Suppressor macrophage treated with lipopolysaccharide for 4 hours (primary cell): Measurements from ENCODE around the gene NLRC4.
"Not testable (repeated sequence)": the region's sequence is repeated elsewhere in the genome, so short reads cannot be mapped to it uniquely, and the experiment has no call there.

Experiments used
- DNase-seq: peaks from one replicate; pipeline ENCODE4 v3.0.0-alpha.2; 2020

The NLRC4 gene

DNA sequence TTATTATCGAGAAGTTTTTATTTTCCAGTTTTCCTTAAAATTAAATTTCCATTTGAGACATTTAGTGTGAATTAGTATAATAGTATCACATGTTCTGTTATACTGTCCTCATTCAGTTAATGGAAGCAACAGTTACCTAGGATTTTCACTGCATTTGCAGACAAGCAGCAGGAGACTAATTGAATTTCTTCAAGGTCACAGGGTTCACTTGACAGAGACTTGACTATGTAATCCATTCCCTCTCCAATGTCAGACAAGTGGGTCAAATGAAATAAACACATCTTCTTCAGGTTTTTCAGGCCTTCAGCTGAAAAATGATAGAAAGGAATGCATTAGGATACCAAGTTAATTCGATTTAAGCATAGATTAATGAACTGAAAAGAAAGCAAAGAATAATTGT lies 26.7 kb downstream of the NLRC4 start:
- DNase-seq: no peak

GRCh38 chr2:32237488-32237887 lies 27.2 kb downstream of the NLRC4 start:
- no peak for DNase-seq

GRCh38 chr2:32235315-32235714 lies 29.4 kb downstream of the NLRC4 start:
- DNase-seq: no peak

GRCh38 chr2:32231959-32232358 lies 32.7 kb downstream of the NLRC4 start:
- no peak for DNase-seq

- DNase-seq: no peak
These were observed 35.1 kb downstream of the NLRC4 start for GRCh38 chr2:32229635-32230034.

DNA sequence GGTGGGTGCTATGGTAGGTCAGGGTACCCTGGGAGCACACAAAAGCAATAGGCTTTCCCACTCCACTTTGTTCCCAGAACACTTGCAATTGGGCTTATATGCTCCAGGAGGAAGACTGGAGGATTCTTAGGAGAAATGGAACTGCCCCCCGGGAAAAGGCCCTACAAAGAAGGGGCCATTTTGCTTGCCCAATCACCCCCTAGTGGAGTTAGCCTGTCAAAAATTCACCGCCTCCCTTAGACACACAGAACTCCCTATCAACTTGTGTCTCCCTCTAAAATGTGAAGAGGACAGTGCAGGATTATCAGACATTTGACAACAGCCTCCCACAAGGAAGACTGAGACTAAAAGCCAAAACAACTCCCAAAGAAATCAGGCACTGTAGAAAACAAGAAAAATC lies 36.5 kb downstream of the NLRC4 start:
- no peak for DNase-seq

GRCh38 chr2:32227492-32227891 lies 37.2 kb downstream of the NLRC4 start:
- DNase-seq: no peak

DNA sequence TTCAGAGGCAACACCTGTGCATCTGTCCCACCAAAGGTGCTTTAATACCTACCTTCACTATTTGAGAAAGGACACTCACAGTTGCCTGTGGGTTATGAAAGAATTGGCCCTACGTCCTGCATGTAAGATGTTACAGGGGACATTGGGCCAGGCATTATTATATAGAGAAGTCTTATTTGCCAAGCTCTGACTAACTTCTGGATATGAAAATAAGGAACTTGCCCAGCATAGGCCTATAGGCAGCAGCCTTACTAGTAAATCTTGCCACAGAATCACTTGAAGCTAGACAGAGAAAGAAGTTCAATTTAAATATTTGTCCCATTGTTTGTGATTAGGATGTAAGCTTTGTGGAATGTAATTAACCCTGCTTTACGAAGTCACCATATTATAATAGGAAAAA lies 41.7 kb downstream of the NLRC4 start:
- peak; percentile 6 for DNase-seq

- DNase-seq: no peak
These were observed 44.2 kb downstream of the NLRC4 start for GRCh38 chr2:32220445-32220844.

- DNase-seq: no peak
These were observed 52.4 kb downstream of the NLRC4 start for GRCh38 chr2:32212295-32212694.

DNA sequence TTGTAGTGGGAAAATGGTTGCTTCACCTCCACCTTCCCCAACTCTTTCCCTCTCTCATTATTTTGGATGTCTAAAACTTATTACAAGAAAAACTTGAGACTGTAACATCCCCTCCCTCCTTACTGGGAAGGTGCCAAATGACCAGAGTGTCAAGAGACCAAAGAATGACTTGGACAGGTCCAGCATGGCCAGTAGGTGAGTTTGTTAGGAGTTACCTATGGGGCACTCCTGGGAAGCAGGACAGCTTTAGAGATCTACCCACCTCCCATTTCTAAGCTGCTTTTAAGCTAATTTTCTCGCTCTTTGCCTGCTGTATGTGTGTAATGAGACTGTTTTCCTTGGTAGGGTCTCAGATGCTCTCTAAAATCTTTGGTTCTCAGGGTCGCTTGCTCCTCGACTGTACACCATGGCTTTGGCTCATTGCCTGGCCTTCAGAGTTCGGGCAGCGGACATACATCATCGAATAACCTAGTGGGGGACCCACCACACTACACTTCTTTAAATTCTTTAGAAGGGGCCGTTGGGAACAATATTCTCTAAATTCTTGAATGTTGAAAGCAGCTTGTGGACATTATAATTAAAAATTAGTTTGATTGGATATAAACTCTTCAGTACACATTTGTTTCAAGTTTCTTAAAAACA lies 53.8 kb downstream of the NLRC4 start:
- DNase-seq: no peak

DNA sequence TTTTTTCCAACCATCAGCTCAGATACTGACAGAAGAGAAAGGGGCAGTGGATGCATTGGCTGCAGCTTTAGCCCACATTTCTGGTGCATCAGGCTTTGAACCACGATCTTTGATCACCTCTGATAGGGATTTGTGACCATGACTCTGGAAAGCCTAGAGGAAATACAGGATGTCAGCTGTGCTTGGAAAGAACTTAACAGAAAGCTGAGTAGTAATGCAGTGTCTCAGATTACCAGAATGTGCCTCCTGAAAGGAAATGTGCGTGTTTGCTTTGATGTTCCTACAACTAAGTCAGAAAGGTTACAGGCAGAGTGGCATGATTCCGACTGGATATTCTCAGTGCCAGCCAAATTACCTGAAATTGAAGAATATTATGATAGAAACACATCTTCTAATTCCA lies 61.3 kb downstream of the NLRC4 start:
- not testable (repeated sequence) for DNase-seq

DNA sequence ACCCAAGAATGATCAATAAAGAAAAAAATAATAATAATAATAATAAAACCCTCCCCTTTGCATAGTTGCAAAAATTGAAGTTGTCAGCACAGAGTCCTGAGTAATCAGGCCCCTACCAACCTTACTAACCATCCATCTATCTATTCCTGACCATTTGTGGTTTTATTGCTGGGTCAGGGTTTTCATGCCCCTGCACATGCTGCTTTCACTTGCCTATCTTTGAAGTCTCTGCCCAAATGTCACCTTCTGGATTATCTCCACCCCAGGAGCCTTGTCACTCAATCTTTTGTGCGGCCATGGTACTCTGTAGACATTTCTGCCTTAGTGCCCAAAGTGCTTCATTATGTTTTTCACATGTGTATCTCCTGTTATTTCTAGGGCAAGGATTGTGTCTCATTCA lies 63.9 kb downstream of the NLRC4 start:
- no peak for DNase-seq

GRCh38 chr2:32192418-32192817 lies 72.3 kb downstream of the NLRC4 start:
- DNase-seq: no peak

DNA sequence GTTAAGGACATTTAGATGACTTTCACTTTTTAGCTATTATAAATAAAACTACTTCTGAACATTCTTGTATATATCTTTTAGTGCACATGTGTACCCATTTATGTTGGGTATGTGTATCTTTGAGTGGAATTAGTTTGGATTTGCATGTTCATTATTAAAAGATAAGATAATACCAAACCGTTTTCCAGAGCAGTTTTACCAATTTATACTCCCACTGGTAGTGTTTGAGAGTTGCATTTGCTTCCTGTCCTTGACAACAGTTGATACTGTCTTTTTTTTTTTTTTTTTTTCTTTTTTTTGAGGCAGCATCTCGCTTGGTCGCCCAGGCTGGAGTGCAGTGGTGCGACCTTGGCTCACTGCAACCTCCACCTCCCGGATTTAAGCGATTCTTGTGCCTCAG lies 75.7 kb downstream of the NLRC4 start:
- no peak for DNase-seq

DNA sequence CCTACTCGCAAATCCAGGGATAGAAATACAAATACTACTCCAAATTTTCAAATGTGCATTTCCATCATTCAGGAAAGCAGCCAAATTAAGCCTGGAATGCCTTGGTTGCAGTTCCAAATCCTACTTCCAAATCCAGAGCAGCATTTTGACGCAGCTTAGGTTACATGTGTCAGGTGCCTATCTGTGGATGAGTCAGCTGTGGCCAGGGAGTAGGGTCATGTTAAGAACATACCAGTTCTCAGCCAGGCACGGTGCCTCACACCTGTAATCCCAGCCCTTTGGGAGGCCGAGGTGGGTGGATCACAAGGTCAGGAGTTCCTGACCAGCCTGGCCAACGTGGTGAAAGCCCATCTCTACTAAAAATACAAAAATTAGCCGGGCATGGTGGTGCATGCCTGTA lies 82.0 kb downstream of the NLRC4 start:
- no peak for DNase-seq
